Measurements from ENCODE around the gene PDE4B. TPM values are rescaled to one million over a fixed set of nuclear protein-coding genes. Genes with fewer than 3 reads are reported as not detected.

Gene PDE4B
- total RNA-seq, 1 experiment from 2014 or later: not detected

DNA sequence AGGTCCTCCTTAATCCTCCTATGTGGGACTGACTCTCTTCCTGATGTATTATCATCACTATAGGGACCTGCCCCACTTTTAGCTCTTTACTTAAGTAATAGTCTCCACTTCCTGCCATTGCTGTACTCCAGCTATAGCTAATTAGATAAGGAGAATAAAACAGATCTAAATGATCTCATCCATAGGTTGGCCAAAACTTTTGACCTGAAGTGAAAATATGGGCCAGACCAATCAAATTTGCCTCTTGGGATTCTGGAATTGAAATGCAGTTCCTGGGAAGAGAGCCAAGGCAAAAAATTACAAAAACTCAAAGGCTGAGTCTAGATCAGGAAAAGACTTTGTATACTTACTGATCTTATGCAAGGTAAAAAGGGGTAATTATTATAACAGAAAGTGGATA, 36.1 kb upstream of the PDE4B start:
- H3K9me3 Mint-ChIP-seq (ENCODE audit: unreplicated experiment): no peaks in the 10 kb centered on the region
- Histone ChIP-seq H3K4me1 (no peaks in the 10 kb centered on the region), H3K9me3 (no peaks in the 10 kb centered on the region), H3K27me3 (replicated peaks; ENCODE audit: control insufficient read depth, insufficient read depth, low read length) (no peaks in the 10 kb centered on the region), H3K4me3 (ENCODE audit: low read depth, low read length) (no peak overlapping the region), H3K36me3 (ENCODE audit: control insufficient read depth, insufficient read depth, low read length) (no peaks in the 10 kb centered on the region)
- BruUV-seq (replicated peaks): no TSS peak
- no peak for DNase-seq
- TF ChIP-seq, protein P1, sequence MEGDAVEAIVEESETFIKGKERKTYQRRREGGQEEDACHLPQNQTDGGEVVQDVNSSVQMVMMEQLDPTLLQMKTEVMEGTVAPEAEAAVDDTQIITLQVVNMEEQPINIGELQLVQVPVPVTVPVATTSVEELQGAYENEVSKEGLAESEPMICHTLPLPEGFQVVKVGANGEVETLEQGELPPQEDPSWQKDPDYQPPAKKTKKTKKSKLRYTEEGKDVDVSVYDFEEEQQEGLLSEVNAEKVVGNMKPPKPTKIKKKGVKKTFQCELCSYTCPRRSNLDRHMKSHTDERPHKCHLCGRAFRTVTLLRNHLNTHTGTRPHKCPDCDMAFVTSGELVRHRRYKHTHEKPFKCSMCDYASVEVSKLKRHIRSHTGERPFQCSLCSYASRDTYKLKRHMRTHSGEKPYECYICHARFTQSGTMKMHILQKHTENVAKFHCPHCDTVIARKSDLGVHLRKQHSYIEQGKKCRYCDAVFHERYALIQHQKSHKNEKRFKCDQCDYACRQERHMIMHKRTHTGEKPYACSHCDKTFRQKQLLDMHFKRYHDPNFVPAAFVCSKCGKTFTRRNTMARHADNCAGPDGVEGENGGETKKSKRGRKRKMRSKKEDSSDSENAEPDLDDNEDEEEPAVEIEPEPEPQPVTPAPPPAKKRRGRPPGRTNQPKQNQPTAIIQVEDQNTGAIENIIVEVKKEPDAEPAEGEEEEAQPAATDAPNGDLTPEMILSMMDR (IDR thresholded peaks at IDR 0.05; ENCODE audit: insufficient read depth in 1 of 2, low read depth in 1 of 2, low read length in 1 of 2, severe bottlenecking in 1 of 2, unreplicated experiment in 1 of 2): no peak
- H3K36me3 Mint-ChIP-seq (ENCODE audit: insufficient read depth, unreplicated experiment): no peaks in the 10 kb centered on the region
- H3K27me3 Mint-ChIP-seq (ENCODE audit: insufficient read depth, unreplicated experiment): peaks cover 3% of the 10 kb centered on the region
- no peak overlapping the region for H3K4me3 Mint-ChIP-seq (ENCODE audit: unreplicated experiment)
- H3K27ac Mint-ChIP-seq (ENCODE audit: unreplicated experiment): no peak overlapping the region
- ChIA-PET CTCF (no interaction called here), POLR2A (no interaction called here)
- no peaks in the 10 kb centered on the region for H3K4me1 Mint-ChIP-seq (ENCODE audit: low read depth, unreplicated experiment)
- intact Hi-C loops (cut with micrococcal nuclease; ENCODE audit: unreplicated experiment): no loop called here

DNA sequence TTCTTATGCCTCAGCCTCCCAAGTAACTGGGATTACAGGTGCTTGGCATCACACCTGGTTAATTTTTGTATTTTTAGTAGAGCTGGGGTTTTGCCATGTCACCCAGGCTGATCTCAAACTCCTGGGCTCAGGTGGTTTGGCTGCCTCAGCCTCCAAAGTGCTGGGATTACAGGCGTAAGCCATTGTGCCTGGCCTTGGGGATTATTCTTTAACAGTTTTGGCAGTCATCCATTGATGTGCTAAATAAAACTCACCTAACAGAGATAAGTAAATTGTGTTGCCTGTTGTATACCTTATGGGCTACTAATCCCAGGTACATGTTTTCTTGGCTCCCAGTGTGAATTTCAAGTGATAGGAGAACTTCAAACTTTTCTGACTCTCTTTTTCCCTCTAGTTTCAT, 35.2 kb upstream of the PDE4B start:
- Histone ChIP-seq H3K4me1 (no peaks in the 10 kb centered on the region), H3K36me3 (ENCODE audit: control insufficient read depth, insufficient read depth, low read length) (no peaks in the 10 kb centered on the region), H3K27me3 (replicated peaks; ENCODE audit: control insufficient read depth, insufficient read depth, low read length) (no peaks in the 10 kb centered on the region), H3K9me3 (no peaks in the 10 kb centered on the region), H3K4me3 (ENCODE audit: low read depth, low read length) (no peak overlapping the region)
- intact Hi-C loops (cut with micrococcal nuclease; ENCODE audit: unreplicated experiment): no loop called here
- CTCF ChIA-PET: no interaction called here
- DNase-seq: no peak
- no TSS peak for BruUV-seq (replicated peaks)
- Mint-ChIP-seq H3K9me3 (ENCODE audit: unreplicated experiment) (no peaks in the 10 kb centered on the region), H3K4me3 (ENCODE audit: unreplicated experiment) (no peak overlapping the region), H3K27me3 (ENCODE audit: insufficient read depth, unreplicated experiment) (peaks cover 3% of the 10 kb centered on the region), H3K36me3 (ENCODE audit: insufficient read depth, unreplicated experiment) (no peaks in the 10 kb centered on the region), H3K27ac (ENCODE audit: unreplicated experiment) (no peak overlapping the region), H3K4me1 (ENCODE audit: low read depth, unreplicated experiment) (no peaks in the 10 kb centered on the region)
- POLR2A ChIA-PET: no interaction called here
- TF ChIP-seq, protein P1 (IDR thresholded peaks at IDR 0.05; ENCODE audit: insufficient read depth in 1 of 2, low read depth in 1 of 2, low read length in 1 of 2, severe bottlenecking in 1 of 2, unreplicated experiment in 1 of 2): no peak

DNA sequence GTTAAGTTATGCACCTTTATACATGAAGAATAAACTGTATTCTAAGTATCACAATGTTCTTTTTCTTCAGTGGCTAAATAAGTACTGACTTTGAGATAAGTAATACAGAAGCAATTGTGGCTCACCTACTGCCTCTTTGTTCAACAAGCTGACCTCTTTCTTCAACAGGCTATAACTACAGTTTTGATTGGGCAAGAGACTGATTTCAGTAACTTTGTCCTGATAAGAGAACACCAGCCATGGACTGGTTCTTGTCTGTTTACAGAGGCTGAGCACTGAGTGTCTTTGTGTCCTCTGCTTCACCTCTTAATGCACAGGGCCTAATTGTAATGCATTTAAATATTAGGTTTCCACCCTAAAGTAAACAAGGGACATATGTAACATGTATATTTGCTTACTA, 34.6 kb upstream of the PDE4B start:
- Histone ChIP-seq H3K4me3 (ENCODE audit: low read depth, low read length) (no peak overlapping the region), H3K27me3 (replicated peaks; ENCODE audit: control insufficient read depth, insufficient read depth, low read length) (no peaks in the 10 kb centered on the region), H3K9me3 (no peaks in the 10 kb centered on the region), H3K4me1 (no peaks in the 10 kb centered on the region), H3K36me3 (ENCODE audit: control insufficient read depth, insufficient read depth, low read length) (no peaks in the 10 kb centered on the region)
- H3K9me3 Mint-ChIP-seq (ENCODE audit: unreplicated experiment): no peaks in the 10 kb centered on the region
- no peak for DNase-seq
- BruUV-seq (replicated peaks): no TSS peak
- TF ChIP-seq, protein P1 (IDR thresholded peaks at IDR 0.05; ENCODE audit: insufficient read depth in 1 of 2, low read depth in 1 of 2, low read length in 1 of 2, severe bottlenecking in 1 of 2, unreplicated experiment in 1 of 2): no peak
- POLR2A ChIA-PET: no interaction called here
- CTCF ChIA-PET: no interaction called here
- H3K4me1 Mint-ChIP-seq (ENCODE audit: low read depth, unreplicated experiment): no peaks in the 10 kb centered on the region
- no peak overlapping the region for H3K4me3 Mint-ChIP-seq (ENCODE audit: unreplicated experiment)
- intact Hi-C loops (cut with micrococcal nuclease; ENCODE audit: unreplicated experiment): no loop called here
- peaks cover 3% of the 10 kb centered on the region for H3K27me3 Mint-ChIP-seq (ENCODE audit: insufficient read depth, unreplicated experiment)
- H3K27ac Mint-ChIP-seq (ENCODE audit: unreplicated experiment): no peak overlapping the region
- no peaks in the 10 kb centered on the region for H3K36me3 Mint-ChIP-seq (ENCODE audit: insufficient read depth, unreplicated experiment)
